NCI-H524 treated with DMSO at 0.1 percent for 48 hours (cell line): Measurements from ENCODE around the gene NR2C2.

ENCODE experiments used
- DNase-seq: peaks from one replicate; lab custom pipeline; 2025; lab: John Stamatoyannopoulos, UW

Gene NR2C2

GRCh38 chr3:15023719-15024118 lies 76.3 kb downstream of the NR2C2 start:
- no peak for DNase-seq

GRCh38 chr3:15029625-15030024 lies 82.2 kb downstream of the NR2C2 start:
- no peak for DNase-seq

DNA sequence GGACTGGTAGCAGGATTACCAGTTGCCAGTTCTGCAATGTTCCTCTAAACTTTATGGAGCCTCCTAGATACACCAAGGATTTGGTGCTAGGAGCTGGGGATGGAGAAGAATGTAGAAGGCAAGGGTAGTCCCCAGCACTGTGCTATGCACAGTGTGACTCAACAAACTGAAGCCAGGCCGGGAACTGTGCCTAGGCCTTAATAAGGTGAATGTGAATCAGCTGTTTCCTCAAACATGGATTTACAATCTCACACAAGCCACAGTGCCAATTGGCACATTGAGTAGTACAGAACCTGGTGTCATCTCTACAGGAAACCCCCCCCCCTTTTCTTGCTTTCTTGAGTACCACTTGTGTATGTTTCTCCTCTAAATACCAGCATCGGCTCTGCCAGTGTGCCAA lies 85.3 kb downstream of the NR2C2 start:
- DNase-seq = no peak

GRCh38 chr3:15033103-15033502 lies 85.7 kb downstream of the NR2C2 start:
- DNase-seq = no peak

GRCh38 chr3:15038306-15038705 lies 90.9 kb downstream of the NR2C2 start:
- no peak for DNase-seq

DNA sequence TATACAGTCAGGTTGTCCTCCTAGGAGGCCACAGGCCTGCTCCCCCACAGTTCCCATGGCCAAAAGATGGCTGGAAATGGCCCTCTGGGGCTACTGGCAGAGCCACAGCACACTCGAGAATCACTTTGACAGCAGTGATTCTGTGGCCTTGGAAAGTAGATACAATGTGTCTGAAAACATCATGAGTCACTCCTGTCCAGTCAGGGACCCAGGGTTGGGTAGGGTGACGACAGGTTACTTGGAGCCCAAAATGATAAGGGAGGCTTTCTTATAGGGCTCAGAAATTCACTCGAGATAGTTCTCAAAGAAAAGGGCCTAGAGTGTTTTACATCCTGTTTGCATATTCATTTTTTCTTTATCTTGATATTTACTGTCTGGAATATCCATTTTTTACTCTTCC lies 93.5 kb downstream of the NR2C2 start:
- DNase-seq = no peak

DNA sequence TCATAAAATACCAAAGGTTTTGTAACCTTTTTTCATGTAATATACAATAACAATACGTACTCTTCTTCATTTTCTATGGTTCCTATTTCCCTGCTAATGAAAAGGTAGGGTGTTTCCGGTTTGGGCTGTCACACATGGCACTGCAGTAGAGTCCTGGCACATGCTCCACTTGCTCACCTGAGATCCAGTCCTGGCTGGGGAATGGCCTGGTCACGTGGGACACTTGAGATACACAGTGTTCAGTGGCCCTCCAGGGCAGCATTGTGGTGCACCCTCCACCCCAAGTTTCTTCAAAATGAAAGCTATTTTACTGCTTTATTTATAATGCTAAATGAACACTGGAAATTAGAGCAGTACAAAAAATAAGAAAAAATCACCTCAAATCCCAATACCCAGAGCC lies 94.6 kb downstream of the NR2C2 start:
- no peak for DNase-seq

- DNase-seq = no peak
Observed at GRCh38 chr3:15042936-15043335, 95.6 kb downstream of the NR2C2 start.

DNA sequence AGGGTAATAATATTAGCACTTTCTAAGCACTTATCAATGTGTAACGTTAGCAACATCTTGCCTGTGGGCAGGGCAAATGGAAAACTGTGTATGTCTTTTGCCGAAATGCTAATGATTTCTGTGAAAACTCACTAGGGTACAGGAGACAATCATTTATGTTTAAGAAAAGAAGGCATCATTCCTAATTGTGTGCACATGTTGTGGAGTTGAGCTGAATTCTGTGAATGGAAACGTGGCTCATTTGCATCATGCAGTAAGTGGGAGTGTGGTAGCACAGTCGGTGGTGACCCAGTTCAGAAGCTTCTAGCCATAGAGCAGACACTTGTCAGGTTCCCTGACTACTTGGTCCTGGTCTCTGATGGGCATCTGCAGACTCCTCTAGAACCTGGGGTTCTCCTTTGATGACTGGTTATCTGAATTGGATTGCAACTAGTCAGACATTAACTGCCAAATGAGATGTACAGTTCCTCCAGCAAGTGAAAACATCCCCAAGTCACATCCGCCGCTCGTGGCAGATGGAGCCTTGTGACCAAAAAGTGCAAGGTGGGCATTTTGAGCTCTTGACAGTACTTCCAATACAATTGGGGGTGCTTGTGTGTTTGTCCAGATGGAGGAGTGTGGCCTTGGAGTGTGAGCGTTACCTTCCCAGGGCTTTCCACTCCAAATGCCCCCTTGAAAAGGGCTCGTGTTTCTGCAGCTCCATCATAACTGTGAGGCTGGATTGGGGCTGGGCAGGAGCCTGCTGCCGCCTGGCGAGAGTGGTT lies 96.2 kb downstream of the NR2C2 start:
- DNase-seq = no peak

DNA sequence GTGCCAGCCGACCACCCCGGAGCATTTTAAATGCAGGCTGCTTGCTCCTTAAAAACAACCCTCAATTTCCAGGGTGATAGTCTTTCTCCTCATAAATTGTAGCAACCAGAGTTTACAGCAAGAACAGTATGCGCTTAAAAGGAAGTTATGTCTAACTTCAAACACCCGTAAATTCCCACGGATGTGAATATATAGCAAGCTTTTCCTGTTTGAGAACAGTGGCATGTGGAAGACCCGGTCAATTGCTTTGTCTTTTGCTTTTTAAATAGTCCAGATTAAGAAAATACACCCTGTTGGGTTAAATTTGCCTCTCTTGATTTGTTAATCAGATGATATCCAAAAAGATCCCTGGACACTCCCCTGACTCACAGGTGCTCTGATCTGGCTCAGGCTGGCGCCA lies 96.9 kb downstream of the NR2C2 start:
- no peak for DNase-seq

DNA sequence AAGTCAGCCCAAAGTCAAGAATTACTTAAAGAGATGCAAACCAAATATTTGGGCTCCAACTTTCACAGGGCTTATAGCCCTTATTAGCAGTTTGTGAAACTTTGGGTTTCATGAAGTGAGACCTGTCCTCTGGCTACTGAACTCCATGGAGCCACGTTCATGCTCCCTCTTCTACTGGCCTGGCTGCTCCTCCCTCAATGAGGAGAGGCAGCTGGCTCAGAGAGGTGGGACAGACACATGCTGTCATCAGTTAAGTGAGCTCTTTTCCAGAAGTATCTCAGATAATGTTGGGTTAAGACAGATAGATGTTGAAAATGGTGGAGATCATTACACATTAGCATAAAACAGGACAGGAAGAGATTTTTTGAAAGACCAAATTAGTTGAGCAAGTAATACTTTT lies 98.3 kb downstream of the NR2C2 start:
- DNase-seq = no peak

- DNase-seq = no peak
Observed at GRCh38 chr3:15049584-15049983, 102.2 kb downstream of the NR2C2 start.

- no peak for DNase-seq
Observed at GRCh38 chr3:15050405-15051092, 103.2 kb downstream of the NR2C2 start.

DNA sequence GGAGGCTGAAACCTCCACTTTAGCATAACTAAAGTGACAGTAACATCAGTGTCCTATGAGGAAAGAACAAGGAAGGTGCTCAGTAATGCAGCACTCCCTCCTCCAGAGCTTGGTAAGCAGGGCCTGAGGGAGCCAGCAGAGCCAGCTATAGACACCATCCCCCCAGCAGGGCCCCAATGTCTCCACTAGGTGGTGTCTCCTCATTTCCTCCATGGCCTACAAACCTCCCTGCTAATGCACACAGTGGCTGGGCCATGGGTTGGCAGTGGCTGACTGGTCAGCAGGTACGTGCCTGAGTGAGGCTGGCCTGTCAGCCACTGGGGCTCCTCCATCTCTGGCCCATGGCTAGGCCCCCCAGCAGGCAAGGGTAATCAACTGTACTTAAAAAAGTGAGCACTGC lies 104.1 kb downstream of the NR2C2 start:
- no peak for DNase-seq

GRCh38 chr3:15052335-15053242 lies 105.2 kb downstream of the NR2C2 start:
- DNase-seq = no peak

DNA sequence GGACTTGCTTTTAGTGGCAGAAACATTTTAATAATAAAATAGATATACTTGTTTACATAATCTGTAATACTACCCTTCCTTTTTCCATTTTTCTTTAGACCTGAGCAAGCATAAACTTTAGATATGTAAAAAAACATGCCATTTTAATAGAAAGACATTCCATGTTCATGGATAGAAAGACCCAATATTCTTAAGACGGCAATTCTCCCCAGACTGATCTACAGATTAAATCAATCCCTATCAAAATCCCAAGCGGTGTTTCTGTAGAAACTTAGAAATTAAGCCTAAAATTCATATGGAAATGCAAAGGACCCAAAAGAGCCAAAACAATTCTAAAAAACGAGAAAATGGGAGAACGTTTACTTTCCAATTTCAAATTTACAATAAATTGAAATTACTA lies 106.2 kb downstream of the NR2C2 start:
- DNase-seq = no peak

DNA sequence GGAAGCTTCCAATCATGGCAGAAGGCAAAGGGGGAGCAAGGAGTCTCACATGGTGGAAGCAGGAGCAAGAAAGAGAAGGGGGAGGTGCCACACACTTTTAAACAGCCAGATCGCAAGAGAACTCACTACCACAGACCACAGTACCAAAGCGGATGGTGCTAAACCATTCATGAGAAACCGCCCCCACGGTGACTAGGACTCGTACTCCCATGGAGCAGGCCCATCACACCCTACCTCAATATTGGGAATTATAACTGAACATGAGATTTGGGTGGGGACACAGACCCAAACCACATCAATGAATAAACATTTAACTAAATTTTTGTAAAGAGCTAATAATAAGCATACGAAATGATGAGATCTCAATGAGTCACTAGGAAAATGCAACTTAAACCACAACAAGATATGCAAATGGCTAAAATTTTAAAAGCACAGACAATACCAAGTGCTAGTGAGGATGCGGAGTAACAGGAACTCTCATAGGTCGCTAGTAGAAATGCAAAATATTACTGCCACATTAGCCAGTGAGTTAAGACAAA lies 107.7 kb downstream of the NR2C2 start:
- DNase-seq = no peak

DNA sequence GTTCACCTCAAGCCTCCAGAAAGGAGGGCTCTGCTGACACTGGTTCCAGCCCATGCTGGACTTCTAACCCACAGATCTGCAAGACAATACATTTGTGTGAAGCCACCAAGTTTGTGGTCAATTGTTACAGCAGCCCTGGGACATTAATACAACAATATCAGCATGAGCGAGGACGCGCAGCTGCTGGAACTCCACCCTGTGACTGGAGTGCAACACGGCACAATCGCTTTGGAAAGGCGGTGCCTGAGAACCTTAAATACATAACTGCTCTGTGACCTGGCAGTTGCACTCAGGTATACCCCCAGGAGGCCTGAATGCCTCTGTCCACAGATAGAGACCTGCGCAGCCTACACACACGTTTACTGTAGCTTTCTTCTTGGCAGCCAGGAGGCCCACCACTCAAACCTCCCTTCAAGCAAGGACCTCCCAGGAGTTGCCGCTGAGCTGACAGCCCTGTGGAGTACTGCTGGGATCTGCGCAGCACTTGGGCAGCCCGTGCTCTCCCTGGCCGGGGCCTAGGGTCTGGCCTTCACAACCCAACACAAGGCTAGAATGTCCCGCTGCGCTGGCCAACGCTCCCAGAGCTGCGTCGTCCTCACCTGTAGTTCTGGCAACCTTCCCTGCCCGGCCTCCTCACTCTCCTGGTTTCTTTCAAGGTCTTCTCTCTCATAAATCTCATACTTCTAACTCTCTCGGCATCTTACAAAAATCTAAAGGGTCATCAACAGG lies 109.5 kb downstream of the NR2C2 start:
- DNase-seq = no peak

GRCh38 chr3:15060029-15060428 lies 112.6 kb downstream of the NR2C2 start:
- DNase-seq = no peak

DNA sequence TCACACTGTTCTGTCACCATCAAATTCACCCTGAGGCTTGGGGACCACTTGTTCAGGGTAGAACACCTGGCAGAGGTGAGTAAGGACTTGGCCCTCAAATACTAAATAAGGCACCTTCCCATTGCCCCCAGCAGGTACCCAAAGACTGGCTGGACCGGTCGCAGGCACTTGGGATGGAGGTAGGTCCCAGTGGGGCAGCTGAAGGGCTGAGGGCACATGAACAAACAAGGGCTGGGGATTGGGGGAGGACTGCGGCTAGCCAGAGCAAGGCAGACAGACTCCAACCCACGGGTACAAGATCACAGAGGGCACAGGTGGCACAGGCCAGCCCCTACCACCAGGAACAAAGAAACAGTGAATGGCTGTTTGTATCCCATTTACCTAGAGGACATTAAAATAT lies 115.9 kb downstream of the NR2C2 start:
- DNase-seq = no peak

GRCh38 chr3:15063656-15064286 lies 116.4 kb downstream of the NR2C2 start:
- DNase-seq = no peak
